ENCODE measurements around the gene CROCC2.

Gene CROCC2

DNA sequence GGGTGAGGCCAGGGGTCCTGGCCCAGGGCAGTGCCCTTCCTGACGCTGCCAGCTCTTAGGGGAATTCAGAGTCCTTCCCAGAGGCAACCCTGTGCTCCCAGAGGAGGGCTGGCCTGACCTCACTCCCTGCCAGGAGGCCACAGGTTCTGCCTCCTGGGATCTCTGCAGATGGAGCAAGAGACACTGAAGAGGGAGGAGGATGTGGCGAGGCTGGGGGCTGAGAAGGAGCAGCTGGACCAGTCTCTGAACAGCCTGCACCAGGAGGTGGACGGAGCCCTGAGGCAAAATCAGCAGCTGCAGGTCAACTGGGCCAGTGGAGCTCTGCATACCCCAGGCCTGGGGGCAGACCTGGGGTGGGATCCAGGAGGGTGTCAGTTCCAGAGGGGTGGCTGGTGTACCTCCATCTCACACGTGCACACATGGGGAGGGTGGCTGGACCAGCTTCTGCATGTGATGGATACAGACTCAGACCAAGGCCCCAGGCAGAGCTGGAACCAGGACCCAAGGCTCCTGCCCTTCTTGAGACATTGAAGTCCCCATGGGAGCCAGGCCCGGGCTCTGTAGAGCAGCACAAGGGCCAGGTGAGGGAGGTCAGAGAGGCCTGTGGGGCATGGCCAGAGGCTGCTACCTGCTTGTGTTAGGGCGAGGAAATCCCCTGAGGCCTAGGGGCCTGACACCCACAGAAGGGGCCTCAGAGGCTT lies 82.6 kb downstream of the CROCC2 start:
- no peak for DNase-seq (ENCODE audit: low read depth)

DNA sequence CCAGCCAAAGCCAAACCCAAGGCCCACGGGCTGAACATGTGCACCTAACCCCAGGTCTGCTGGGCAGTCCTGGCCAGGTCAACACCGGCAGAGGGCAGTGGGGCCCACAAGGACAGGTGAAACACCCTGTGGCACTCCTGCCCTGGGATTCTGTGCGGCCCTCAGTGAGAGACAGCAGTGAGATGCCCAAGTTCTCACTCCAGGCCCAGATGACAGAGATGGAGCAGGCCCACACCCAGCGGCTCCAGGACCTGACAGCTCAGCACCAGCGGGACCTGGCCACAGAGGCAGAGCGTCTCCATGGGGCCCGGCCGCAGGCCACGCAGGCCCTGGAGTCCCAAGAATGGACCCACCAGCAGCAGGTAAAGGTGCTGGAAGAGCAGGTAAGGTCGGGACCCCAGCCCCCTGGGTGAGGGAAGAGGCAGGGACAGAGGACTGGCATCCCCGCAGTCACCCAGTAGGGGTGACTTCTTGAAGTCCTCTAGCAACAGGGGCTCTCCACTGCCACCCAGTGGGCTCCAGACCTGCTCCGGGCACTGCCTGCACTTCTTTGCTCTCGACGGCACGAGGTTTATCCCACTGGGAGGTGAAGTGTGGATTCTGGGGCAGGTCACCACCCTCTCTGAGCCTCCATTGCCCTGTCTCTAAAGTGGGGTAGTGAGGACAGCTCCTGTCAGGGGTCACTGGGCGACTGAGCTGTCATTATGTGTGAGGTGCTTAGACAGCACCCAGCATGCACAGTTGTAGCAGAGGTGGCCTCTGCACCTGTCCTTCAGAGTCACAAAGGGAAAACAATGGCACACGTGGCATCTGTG lies 83.5 kb downstream of the CROCC2 start:
- no peak for DNase-seq (ENCODE audit: low read depth)

DNA sequence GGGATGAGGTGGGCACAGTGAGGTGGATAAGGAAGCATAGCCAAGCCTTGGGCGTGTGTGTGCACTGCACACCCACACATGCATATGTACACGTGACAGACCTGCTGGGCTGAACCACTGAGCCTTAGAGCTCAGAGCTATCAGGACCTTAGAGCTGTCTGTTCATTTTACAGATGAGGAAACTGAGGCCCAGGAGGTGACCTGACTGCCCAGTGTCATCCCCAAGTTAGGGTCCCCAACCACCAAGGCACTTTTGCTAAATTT lies 84.1 kb downstream of the CROCC2 start:
- no peak for DNase-seq (ENCODE audit: low read depth)

DNA sequence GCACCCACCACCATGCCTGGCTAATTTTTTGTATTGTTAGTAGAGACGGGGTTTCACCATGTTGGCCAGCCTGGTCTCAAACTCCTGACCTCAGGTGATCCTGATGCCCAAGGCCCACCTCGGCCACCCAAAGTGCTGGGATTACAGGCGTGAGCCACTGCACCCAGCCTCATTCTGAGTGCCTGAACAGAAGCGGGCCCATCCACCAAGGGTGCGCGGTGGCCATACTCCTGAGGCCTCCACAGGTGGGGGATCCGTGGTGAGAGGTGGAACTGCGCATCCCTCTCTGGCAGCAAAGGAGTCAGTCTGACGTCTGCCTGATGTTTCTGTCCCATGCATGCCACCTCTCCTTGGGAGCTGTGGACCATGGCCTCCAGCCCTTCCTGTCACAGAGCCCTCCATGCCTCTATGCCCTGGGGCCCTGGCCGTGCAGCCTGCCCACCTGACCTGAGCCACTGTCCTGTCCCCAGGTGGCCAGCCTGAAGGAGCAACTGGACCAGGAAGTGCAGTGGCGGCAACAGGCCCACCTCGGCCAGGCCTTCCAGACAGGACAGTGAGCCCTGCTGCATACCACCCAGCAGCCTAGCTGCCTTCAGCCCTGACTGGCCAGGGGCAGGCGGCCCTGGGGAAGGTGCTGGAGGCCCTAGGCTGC lies 84.7 kb downstream of the CROCC2 start:
- no peak for DNase-seq (ENCODE audit: low read depth)

DNA sequence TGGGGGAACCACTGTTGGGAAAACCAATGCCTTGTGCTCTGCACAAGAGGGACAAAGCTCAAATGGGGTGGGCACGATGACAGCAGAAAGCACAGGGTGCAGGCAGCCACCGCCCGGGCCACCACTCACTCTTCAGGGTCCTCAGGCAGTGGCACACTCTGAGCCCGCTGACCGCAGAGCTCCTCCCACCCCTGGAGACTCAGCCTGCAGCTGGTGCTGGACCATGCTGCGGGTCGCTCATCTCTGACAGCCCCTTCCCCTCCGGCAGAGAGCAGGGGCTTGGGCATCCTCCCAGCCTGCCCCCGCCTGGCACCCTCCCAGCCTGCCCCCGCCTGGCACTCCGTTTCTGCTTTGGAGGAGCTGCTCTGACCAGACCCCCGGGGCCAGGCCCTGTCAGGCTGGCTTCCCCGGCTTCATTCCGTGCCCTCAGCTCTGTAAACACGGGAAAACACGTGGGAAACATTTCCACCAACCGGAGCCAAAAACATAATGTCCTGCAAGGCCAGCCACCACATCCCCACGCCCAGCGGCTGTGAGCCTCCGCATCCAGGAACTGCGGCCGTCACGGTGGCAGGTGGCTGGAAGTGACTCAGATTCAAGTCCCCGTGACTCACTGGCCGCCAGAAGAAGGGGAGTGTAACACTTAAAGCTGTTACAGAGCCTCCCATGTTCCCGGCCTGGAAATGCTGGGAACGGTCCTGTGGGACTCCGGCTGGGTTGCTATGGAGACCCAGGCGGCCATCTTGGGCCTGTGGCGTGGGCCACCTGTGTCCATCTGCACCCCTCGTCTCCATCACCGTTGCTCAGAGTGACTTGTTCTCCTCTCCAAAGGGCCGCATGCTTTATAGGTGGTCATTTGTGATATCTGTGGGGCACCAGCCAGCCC lies 85.5 kb downstream of the CROCC2 start:
- peak; percentile 29 for DNase-seq (ENCODE audit: low read depth)

DNA sequence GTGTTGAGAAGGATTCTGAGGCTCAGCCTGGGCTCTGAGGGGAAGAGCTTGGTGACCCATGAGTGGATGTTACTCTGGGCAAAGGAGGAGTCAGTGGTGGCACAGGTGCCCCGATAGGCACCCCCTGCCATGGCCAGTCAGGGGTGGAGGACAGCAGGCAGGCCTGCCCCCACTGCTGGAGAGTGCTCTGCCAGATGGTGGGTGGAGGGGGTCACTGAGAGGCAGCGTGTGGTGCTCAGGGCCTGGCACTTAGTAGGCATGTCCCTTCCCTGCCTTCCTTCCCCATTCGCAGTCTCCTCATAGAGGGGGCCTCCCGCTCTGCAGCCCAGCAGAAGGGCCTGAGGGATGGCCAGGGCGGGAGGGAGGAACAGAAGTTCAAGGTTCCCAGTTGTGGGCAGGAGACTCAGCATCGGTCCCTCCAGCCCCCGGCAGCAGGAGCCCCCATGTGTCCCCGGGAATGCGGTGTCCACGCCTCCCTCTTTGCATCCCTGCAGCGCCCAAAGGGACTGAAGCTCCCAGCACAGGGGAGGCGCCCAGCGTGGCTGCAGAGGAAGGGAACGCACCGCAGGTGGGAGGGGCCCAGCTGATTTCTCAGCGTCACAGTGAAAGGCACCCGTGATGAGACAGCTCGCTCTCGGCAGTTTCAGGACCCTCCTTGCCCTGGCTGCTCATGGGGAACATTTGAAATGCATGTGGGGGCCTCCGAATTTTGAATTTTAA lies 86.6 kb downstream of the CROCC2 start:
- DNase-seq (ENCODE audit: low read depth), result no peak

DNA sequence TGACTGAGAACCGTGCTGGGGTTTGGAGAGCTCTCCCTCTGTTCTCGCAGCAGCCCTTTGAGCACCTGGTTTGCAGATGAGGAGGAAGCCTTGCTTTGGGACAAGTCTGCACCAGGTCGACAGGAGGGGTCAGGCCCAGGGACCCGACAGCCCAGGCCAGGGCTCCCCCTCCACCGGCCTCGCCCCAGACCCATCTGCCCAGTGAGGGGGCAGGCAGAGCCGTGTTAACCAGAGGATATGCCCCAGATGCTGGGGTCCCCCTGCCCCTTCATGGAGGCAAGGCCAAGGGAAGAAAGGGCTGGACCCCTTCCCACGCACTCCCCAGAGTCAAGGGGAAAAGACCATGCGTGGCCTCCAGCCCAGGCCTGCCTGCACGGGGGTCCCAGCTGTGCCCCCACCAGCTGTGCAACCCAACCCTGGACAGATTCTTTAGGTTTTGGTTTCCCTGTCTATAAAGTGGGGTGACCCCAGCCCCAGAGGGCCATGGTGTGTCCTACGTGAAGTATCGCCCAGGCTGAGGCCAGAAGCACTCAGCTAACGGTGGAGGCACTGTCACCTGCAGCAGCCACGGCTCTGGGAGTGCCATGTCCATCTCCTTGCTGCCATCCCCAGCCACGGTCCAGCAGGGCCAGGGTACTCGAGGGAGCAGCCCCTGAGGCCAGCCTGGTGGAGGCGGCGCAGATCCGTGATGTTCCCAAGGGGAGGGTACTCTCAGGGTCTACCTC lies 87.5 kb downstream of the CROCC2 start:
- no peak for DNase-seq (ENCODE audit: low read depth)

DNA sequence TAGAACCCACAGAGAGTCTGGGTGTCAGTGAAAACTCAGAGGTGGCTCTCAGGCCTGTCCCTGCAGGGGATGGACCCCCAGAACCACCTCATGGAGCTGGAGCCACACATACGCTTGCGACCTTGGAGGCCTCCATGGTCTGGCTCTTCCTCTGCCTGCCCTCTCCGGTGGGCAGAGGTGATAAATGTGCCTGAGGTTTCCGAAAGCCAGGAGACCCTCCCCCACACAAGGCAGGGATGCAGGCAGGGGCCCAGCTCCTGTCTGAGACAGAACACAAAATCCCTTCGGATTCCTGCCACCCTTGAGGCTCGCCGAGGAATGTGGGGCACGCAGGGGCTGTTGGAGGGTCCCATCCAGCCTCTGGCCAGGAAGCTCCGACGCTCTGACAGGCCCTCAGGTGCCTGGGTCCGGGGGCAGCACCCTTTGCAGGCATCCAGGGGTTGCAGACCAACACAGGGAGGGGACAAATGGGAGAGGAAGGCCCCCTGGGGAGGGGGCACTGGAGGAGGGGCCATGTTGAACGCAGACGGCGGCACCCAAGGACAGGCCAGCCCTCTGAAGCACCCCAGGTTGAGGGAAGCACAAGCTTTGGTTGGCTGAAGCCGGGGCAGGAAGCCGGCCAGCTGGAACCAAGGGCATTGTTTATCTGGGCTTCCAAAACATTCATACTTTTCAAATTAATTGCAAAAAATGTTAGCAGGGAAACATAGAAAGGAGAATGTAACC lies 88.2 kb downstream of the CROCC2 start:
- DNase-seq (ENCODE audit: low read depth), result no peak

DNA sequence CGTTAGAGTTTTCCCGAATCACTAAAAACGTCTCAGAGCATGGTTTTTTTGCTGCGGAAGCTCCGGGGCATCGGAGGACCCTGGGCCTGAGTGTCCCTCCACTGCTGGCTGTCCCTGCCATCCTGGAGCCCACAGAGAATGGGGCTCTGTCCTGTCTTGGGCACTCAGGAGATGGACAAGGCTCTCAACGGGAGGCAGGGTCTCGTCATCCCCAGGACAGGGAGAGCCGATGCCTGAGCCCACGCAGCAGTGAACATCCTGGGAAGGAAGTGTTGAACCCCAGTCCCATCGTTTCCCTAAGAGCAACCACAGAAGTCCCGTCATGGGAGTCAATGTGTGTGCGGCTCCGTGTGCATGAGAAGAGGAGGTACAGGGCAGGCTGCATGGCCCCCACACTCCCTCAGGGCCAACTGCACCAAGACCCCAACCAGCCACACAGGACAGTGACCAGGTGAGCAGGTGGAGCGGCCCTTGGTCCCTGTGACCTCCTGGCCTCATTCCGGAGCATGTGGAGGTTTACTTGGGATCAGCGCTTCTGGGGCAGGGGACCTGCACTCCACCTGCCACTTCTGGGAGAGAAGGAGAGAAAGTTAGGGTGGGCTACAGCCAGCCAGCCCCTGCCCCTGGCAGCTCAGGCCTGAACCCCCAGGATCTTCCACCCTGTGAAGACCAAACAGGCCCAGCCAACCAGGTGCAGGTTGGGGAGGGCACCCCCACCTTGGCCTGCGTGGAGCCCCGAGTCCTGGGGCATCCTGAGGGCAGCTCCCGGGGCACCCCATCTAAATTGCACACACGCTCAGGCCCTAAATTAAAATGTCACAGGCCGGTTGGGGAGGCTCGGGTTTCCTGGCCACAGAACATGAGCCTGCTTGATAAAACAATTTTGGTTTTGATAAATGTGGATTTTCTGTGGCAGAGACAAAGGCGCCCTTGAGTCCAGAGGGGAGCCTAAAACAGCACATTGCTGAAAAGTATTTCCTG lies 89.2 kb downstream of the CROCC2 start:
- DNase-seq (ENCODE audit: low read depth), result no peak

DNA sequence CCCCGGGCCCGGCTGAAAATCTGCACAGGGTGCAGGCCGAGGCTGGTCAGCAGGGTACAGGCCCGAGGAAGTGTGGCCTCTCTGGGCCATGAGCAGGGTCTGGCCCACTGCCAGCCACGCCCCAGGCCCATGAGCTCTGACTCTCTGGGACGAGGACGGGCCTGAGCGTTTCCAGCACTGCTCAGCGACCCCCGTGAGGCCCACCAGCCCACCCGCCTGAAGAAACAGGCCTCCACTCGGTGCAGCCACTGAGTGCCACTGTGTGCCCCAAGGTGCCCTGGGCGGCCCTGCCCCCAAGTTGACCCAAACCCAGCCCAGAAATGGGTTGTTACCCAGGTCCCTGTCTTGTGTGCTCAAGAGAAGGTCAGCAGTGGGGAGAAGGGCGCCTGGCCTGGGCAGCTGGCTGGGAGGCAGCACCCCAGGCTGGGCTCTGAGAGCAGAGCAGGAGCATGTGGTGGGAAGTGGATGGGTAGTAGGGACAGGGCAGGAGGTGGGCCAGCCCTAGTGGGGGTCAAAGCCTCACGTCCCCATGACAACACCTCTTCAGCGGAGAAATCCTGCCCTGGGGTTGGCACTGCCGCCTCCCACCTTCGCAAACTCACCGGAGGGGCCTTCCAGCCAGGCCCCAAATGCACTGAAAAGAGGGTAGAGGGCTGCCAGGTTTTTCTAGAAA lies 90.2 kb downstream of the CROCC2 start:
- DNase-seq (ENCODE audit: low read depth), result no peak

DNA sequence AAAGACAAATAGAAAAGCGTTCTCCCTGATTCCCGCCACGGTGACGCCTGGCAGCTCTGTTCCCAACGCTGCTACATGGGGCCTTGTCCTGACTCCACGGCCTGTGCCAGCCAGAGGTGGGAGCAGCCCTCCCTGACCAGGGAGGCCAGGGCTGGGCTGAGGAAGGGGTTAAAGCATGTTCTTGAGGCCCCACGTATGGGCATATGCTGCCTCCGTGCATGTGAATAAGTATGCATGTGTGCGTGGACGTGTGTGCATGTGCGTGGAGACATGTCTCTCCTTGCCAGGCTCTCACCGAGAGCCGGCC lies 90.7 kb downstream of the CROCC2 start:
- no peak for DNase-seq (ENCODE audit: low read depth)

DNA sequence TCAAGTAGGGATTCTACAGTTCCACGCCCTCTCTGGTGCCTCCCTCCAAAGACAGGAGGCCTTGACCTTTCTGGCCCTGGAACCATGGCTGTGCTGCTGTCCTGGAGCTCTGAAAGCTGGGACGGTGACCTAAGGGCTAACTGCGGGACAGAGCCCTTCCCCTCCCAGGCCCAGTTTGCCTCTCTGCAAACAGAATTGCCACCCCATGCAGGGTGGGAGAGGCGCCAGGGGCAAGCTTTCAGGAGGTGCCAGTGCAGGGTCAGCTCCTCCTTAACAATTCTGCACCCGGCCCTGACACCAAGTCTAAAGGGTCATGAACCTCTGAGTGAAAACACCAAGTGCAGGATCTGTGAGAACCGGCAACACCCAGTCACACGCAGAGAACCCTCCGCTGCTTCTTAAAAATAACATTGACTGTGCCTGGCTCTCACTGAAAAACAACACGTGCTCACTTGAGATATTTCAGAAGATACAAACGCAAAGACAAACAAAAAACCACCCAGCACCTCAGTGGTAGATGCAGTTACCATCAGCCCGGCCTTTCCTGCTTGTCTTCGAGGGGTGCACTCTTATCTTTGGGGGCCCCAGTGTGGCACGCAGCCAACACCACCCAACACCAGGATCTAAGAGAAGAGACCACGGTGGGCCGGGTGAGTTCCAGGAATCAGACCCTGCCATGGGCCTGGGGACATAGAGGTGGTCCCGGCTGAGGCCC lies 91.2 kb downstream of the CROCC2 start:
- DNase-seq (ENCODE audit: low read depth), result no peak

DNA sequence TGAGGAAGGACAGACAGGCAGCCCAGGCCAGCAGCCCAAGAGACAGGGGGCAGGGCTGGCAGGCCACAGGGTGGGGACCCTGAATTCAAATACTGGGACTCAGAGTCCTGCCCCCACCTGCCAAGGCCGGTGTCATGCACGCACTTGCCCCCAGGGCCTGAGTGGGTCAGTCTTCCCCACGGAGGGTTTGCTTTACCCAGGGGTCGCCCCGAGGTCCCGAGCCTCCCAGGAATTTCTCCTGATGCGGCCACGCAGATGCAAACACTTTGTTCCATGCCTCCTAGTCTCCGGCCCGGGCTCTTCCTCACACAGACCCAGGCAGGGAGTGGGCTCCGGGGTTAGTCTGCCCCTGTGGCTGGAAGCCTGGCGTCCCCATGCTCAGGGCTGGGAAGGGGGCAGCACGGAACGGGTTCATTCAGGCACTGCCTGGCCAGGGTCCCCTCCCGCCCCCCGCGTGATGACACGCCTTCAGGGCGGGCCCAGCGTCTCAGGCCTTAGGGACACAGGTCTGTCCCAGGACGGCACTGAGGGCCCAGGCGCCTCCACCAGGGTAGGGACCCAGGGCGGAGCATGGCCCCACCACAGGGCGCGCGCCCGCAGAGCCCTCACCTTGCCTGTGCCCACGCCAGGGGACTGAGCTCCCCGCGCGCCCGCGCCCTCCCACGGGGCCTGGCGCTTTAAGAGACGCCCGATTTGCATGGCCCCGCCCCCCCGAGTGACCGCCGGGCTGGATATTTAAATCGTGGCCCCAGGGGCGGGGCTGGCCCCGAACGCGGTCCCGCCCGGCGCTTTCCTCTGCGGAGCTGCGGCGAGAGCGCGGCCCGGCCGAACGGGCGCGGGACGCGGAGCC lies 91.9 kb downstream of the CROCC2 start, which contains the start of gene SNED1:
SNED1 (plus strand) TSS at position 763 of the 850 bp plus-strand sequence. CDS start 220 bp downstream, outside the sequence.
- DNase-seq (ENCODE audit: low read depth), result no peak

DNA sequence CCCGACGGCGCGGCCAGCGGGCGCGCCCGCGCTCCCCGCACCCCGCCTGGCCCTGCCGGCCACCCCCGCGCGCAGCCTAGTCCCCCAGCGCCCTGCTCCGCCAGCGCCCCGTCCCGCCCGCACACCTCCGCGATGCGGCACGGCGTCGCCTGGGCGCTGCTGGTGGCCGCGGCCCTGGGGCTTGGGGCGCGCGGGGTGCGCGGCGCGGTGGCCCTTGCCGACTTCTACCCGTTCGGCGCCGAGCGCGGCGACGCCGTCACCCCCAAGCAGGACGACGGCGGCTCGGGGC lies 92.5 kb downstream of the CROCC2 start:
- no peak for DNase-seq (ENCODE audit: low read depth)

DNA sequence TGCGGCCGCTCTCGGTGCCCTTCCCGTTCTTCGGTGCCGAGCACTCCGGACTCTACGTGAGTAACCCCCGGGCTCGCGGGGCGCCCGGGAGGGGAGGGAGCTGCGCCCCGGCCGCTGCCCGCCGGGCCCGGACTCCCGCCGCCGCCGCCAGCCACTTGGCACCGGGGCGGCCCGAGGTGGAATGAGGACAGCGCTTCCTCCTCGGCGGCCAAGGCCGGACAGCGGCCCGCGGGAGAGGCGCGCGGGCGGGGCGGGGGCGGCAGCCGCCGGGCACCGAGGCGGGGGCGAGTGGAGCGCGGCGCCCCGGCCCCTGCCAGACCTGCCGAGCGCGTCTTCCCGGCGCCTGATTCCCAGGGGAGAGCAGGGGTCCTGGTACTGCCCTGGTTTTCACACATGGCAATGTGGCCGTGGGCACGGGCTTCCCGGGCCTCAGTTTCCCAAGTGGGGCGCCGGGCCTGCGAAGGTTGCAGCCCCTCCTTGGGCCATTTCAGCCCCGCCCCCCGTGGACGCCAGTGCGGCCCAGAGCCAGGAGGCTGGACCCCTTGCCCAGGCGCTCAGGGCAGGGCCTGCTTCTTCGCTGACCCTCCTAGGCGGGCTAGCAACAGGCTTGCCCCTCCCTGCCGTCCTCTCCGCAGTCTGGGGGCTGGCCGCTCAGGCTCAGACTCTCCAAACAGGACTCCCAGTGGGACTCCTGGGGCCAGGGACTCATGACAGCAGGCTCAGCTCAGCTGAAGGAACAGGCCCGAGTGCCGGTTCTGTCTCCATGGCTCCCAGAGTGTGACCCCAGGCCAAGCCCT lies 93.1 kb downstream of the CROCC2 start:
- no peak for DNase-seq (ENCODE audit: low read depth)

DNA sequence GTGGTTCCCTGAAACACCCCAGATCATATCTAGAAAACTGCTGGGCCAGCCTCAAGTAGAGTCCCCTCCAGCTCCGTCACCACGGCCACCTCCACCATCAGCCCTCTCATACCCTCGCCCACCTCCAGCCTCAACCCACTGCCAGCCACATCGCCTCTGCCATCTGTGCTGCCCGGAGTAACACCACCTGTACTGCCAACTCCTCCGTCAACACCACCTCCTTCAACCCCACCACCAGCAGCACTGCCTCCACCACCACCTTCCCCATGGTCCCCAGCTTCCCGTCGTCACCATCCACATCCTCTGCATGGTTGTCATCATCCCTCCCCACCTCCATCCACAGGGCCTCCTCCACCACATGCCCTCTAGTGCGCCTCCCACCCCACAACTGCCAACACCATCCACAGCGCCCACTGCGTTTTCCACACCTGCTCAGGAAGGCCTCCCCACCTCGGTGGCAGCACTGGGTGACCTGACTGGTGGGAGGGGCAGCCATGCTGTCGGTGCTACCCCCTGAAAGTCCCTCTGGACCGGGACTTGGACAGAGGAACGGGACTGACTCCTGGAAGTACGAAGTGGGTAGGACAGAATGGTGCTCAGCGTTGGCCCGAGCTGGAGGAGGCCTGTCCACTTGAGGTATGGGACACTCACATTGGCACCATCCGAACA lies 93.9 kb downstream of the CROCC2 start:
- no peak for DNase-seq (ENCODE audit: low read depth)
